CD14-positive monocyte (primary cell): ENCODE data around the gene CACNA1B. TPM values are rescaled to one million over a fixed set of nuclear protein-coding genes. Genes with fewer than 3 reads are reported as not detected.

Source experiments
- DNase-seq, 3 donors: peaks; one replicate each; pipeline ENCODE4 v3.0.0-alpha.2; 2011 to 2022
- H2AFZ ChIP-seq: 2 replicates; pipeline ENCODE4 v1.6.0; 2012; ENCODE audit warnings: mild to moderate bottlenecking, low read depth, low read length, inconsistent platforms; ENCODE audit not compliant: insufficient read depth, poor library complexity, severe bottlenecking
- H3K27ac ChIP-seq, 2 donors: 1 replicate in 1 of 2; 2 replicates in 1 of 2; pipeline ENCODE4 v1.5.1; 2012 to 2013; ENCODE audit warnings: low read length in 2 of 2, control low read depth in 1 of 2, inconsistent platforms in 1 of 2, low read depth in 1 of 2, mild to moderate bottlenecking in 1 of 2
- H3K27me3 ChIP-seq, 2 donors: one replicate each; pipeline versions ENCODE4 v1.6.0 to v1.6.1; 2011 to 2013; ENCODE audit warnings: low read length in 2 of 2; ENCODE audit not compliant: control insufficient read depth in 2 of 2, insufficient read depth in 2 of 2
- H3K36me3 ChIP-seq, 2 donors: replicated peaks in 1 of 2; 1 replicate in 1 of 2; 2 replicates in 1 of 2; pipeline versions ENCODE4 v1.5.1 to v1.6.1; 2012 to 2013; ENCODE audit warnings: low read length in 2 of 2, control low read depth in 1 of 2, inconsistent platforms in 1 of 2, mild to moderate bottlenecking in 1 of 2; ENCODE audit not compliant: insufficient read depth in 2 of 2, control insufficient read depth in 1 of 2
- H3K4me1 ChIP-seq, 2 donors: 1 replicate in 1 of 2; 2 replicates in 1 of 2; pipeline versions ENCODE4 v1.5.1 to v1.6.1; 2012 to 2013; ENCODE audit warnings: low read length in 2 of 2, control low read depth in 1 of 2, inconsistent platforms in 1 of 2, mild to moderate bottlenecking in 1 of 2, moderate library complexity in 1 of 2; ENCODE audit not compliant: insufficient read depth in 2 of 2, control insufficient read depth in 1 of 2
- H3K4me2 ChIP-seq: replicated peaks from 2 replicates; pipeline ENCODE3; 2012; ENCODE audit warnings: low read length, moderate library complexity, mild to moderate bottlenecking; ENCODE audit not compliant: poor library complexity, severe bottlenecking; ENCODE audit errors: extremely low read depth
- H3K4me3 ChIP-seq, 3 experiments: fragments of 200-600 bp in 1 of 3; sonication (generic) in 1 of 3; replicated peaks in 1 of 3; 1 replicate in 2 of 3; 2 replicates in 1 of 3; pipeline ENCODE4 v1.5.1; 2011 to 2013; ENCODE audit warnings: low read length in 3 of 3, mild to moderate bottlenecking in 3 of 3, control low read depth in 2 of 3, low read depth in 2 of 3, inconsistent platforms in 1 of 3, moderate library complexity in 1 of 3
- H3K79me2 ChIP-seq: 2 replicates; pipeline ENCODE4 v1.6.0; 2012; ENCODE audit warnings: mild to moderate bottlenecking, control low read depth, inconsistent platforms, low read length, moderate library complexity; ENCODE audit not compliant: insufficient read depth
- H3K9ac ChIP-seq: 2 replicates; pipeline ENCODE4 v1.6.0; 2017; ENCODE audit warnings: low read length, mild to moderate bottlenecking; ENCODE audit not compliant: insufficient read depth, poor library complexity, severe bottlenecking
- H3K9me3 ChIP-seq, 2 donors: replicated peaks in 1 of 2; 1 replicate in 1 of 2; 2 replicates in 1 of 2; pipeline versions ENCODE4 v1.5.1 to v1.6.1; 2012 to 2013; ENCODE audit warnings: low read length in 2 of 2, control low read depth in 1 of 2; ENCODE audit not compliant: control insufficient read depth in 1 of 2, insufficient read depth in 1 of 2
- H4K20me1 ChIP-seq: 2 replicates; pipeline ENCODE4 v1.6.0; 2012; ENCODE audit warnings: mild to moderate bottlenecking, low read length, control low read depth, moderate library complexity; ENCODE audit not compliant: insufficient read depth
- H3K27ac Mint-ChIP-seq, 7 donors: one replicate each; pipeline ENCODE4 v1.8.0; 2020; ENCODE audit warnings: mild to moderate bottlenecking in 7 of 7, mixed read lengths in 7 of 7, moderate library complexity in 6 of 7, inconsistent platforms in 2 of 7
- H3K27me3 Mint-ChIP-seq, 3 donors: one replicate each; pipeline ENCODE4 v1.8.0; 2021 to 2022; ENCODE audit warnings: low read depth in 3 of 3, mild to moderate bottlenecking in 3 of 3, mixed read lengths in 3 of 3, moderate library complexity in 3 of 3, inconsistent platforms in 1 of 3
- H3K36me3 Mint-ChIP-seq, 2 donors: one replicate each; pipeline ENCODE4 v1.8.0; 2020; ENCODE audit warnings: mixed read lengths in 2 of 2, inconsistent platforms in 1 of 2, mild to moderate bottlenecking in 1 of 2
- H3K4me1 Mint-ChIP-seq: one replicate; pipeline ENCODE4 v1.8.0; 2020; ENCODE audit warnings: mild to moderate bottlenecking, mixed read lengths
- H3K4me3 Mint-ChIP-seq, 2 donors: one replicate each; pipeline ENCODE4 v1.8.0; 2020; ENCODE audit warnings: mild to moderate bottlenecking in 2 of 2, mixed read lengths in 2 of 2, moderate library complexity in 1 of 2
- H3K9me3 Mint-ChIP-seq, 7 donors: one replicate each; pipeline ENCODE4 v1.8.0; 2020 to 2022; ENCODE audit warnings: mixed read lengths in 7 of 7, mild to moderate bottlenecking in 6 of 7, moderate library complexity in 6 of 7, inconsistent platforms in 2 of 7
- CTCF ChIP-seq: fragments of 200-600 bp; IDR thresholded peaks from one replicate; pipeline ENCODE4 v1.8.0; 2022; ENCODE audit warnings: antibody characterized with exemption, mild to moderate bottlenecking
- WGBS: methylation state at CpG from one replicate; pipeline ENCODE4 v1.1.5; 2013; ENCODE audit warnings: missing lambda C conversion rate; ENCODE audit not compliant: insufficient coverage; 5-methylcytosine and 5-hydroxymethylcytosine counted together
- intact Hi-C, 2 donors: fragments of 100-400 bp; cut with micrococcal nuclease; formaldehyde crosslinking; loops; one replicate each; pipeline versions ENCODE4 v1.15.0 to v1.15.1; 2023
- polyA plus RNA-seq, 3 donors: library from polyadenylated mRNA; depleted of rRNA in 1 of 3; unstranded in 2 of 3; stranded (reverse) in 1 of 3; fragments of 300-500 nt in 2 of 3; fragments of >200 nt in 1 of 3; fragmentation: Illumina TruSeq in 2 of 3; gene quantifications; 1 replicate in 2 of 3; 2 replicates in 1 of 3; pipeline ENCODE4 v1.2.3, GENCODE V29; 2012 to 2021

CACNA1B gene
- polyA plus RNA-seq, 3 donors: not detected

GRCh38 chr9:138120511-138121437, 243.2 kb downstream of the CACNA1B start:
- peaks cover 3 to 6% (median 6%) of the 10 kb centered on the region in 3 donors for H3K27me3 Mint-ChIP-seq
- DNase-seq: no peak
- TF ChIP-seq CTCF: no peak
- H2AFZ ChIP-seq: no peak overlapping the region
- no peaks in the 10 kb centered on the region for H3K36me3 ChIP-seq
- H3K27ac Mint-ChIP-seq: no peak overlapping the region
- H3K4me3 Mint-ChIP-seq: no peak overlapping the region
- H3K4me2 ChIP-seq: no peak overlapping the region
- H3K79me2 ChIP-seq: no peaks in the 10 kb centered on the region
- H3K9me3 Mint-ChIP-seq: peaks cover 0 to 8% (median 2%) of the 10 kb centered on the region in 7 donors
- H3K9me3 ChIP-seq: no peaks in the 10 kb centered on the region
- no peak overlapping the region for H3K4me3 ChIP-seq
- intact Hi-C loops: no loop called here
- 92% methylated on average over 18 of the region's 36 CpGs for WGBS
- H4K20me1 ChIP-seq: no peaks in the 10 kb centered on the region
- H3K27me3 ChIP-seq: no peaks in the 10 kb centered on the region
- H3K36me3 Mint-ChIP-seq: no peaks in the 10 kb centered on the region
- H3K9ac ChIP-seq: no peak overlapping the region
- peaks cover 3% of the 10 kb centered on the region for H3K4me1 Mint-ChIP-seq
- H3K27ac ChIP-seq: no peak overlapping the region
- H3K4me1 ChIP-seq: no peaks in the 10 kb centered on the region

GRCh38 chr9:138121438-138122050, 244.0 kb downstream of the CACNA1B start:
- Histone ChIP-seq H3K4me3 (no peak overlapping the region), H3K27me3 (no peaks in the 10 kb centered on the region), H3K4me1 (no peaks in the 10 kb centered on the region), H3K9ac (no peak overlapping the region), H3K27ac (no peak overlapping the region), H2AFZ (no peak overlapping the region), H4K20me1 (no peaks in the 10 kb centered on the region), H3K9me3 (no peaks in the 10 kb centered on the region), H3K4me2 (no peak overlapping the region), H3K79me2 (no peaks in the 10 kb centered on the region), H3K36me3 (no peaks in the 10 kb centered on the region)
- Mint-ChIP-seq H3K4me3 (no peak overlapping the region), H3K9me3 (peaks cover 0 to 12% (median 2%) of the 10 kb centered on the region in 7 donors), H3K4me1 (peaks cover 3% of the 10 kb centered on the region), H3K27me3 (peaks cover 3 to 6% (median 4%) of the 10 kb centered on the region in 3 donors), H3K36me3 (no peaks in the 10 kb centered on the region), H3K27ac (no peak overlapping the region)
- intact Hi-C loops: no loop called here
- no peak for TF ChIP-seq CTCF
- 92% methylated on average over 31 of the region's 32 CpGs for WGBS
- no peak for DNase-seq
